K562 (cell line): Measurements from ENCODE around the gene ATG7. TPM values are rescaled to one million over a fixed set of nuclear protein-coding genes. Genes with fewer than 3 reads are reported as not detected.

Experiments used
- ARHGAP35 ChIP-seq: fragments of 450-650 bp; IDR thresholded peaks from 2 replicates; pipeline ENCODE4 v1.6.1; 2018; ENCODE audit not compliant: partially characterized antibody
- FOXJ3 ChIP-seq: sonication (generic); formaldehyde crosslinking; IDR thresholded peaks from 2 replicates; pipeline ENCODE4 v1.4.0; 2020; ENCODE audit warnings: mild to moderate bottlenecking, missing genetic modification reagents
- STAT5B ChIP-seq: fragments of 250-450 bp; sonication (Bioruptor Pico); IDR thresholded peaks from 2 replicates; pipeline ENCODE4 v1.8.0; 2021; ENCODE audit warnings: mild to moderate bottlenecking, inconsistent platforms
- polyA plus RNA-seq, 8 experiments: library from polyadenylated mRNA; depleted of rRNA in 4 of 8; stranded (reverse) in 5 of 8; unstranded in 3 of 8; fragments of >200 nt; fragmentation: Nextera tagmentation in 2 of 8; fragmentation: Illumina TruSeq in 1 of 8; extraction: Ambion mirVana in 2 of 8; extraction: Trizol in 1 of 8; gene quantifications; 2 replicates each; pipeline versions ENCODE4 v1.2.1 to v1.2.3, GENCODE V29; 2011 to 2014; ENCODE audit warnings: inconsistent platforms in 1 of 8, missing spikeins in 1 of 8
- total RNA-seq, 7 experiments: library from RNA; depleted of rRNA in 6 of 7; stranded (reverse); fragments of >200 nt in 6 of 7; fragmentation: Illumina TruSeq in 2 of 7; extraction: Trizol in 2 of 7; gene quantifications; 2 replicates each; pipeline versions ENCODE4 v1.2.1 to v1.2.3, GENCODE V29; 2011 to 2021; ENCODE audit warnings: low replicate concordance in 1 of 7
- TF ChIP-seq, protein P1 (sequence below), 2 experiments: fragments of 450-650 bp; IDR thresholded peaks; 2 replicates each; pipeline ENCODE4 v1.6.1; 2016; ENCODE audit warnings: mild to moderate bottlenecking in 2 of 2, borderline replicate concordance in 1 of 2, low read depth in 1 of 2, moderate library complexity in 1 of 2
- TF ChIP-seq, protein P2 (sequence below): fragments of 450-650 bp; IDR thresholded peaks from 2 replicates; pipeline ENCODE4 v1.6.1; 2016; ENCODE audit warnings: antibody characterized with exemption
- TF ChIP-seq, protein P3 (sequence below): fragments of 150-350 bp; conservative IDR thresholded peaks from 2 replicates; pipeline ENCODE4 v1.6.1; 2014; ENCODE audit warnings: low read length
- TF ChIP-seq, protein P4 (sequence below): fragments of 450-650 bp; IDR thresholded peaks from 2 replicates; pipeline ENCODE4 v1.6.1; 2016; ENCODE audit warnings: low read depth

Gene ATG7
- total and polyA plus RNA-seq, 9 of the 15 experiments (the other 6 are each of a cell fraction or from before 2014, with no cell fraction given): 18.3 to 45.3 (median 33.6) TPM

DNA sequence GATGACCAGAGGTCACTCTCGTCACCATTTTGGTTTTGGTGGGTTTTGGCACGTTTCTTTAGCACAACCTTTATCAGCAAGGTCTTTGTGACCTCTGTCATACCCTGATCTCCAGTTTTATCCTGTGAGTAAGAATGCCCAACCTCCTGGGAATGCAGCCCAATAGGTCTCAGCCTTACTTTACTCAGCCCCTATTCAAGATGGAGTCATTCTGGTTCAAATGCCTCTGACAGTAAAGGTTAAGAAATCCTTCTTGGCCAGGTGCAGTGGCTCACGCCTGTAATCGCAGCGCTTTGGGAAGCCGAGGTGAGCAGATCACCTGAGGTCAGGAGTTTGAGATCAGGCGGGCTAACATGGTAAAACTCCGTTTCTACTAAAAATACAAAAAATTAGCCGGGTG is 3.2 kb upstream of the ATG7 start (continued):
- TF ChIP-seq, protein P1, sequence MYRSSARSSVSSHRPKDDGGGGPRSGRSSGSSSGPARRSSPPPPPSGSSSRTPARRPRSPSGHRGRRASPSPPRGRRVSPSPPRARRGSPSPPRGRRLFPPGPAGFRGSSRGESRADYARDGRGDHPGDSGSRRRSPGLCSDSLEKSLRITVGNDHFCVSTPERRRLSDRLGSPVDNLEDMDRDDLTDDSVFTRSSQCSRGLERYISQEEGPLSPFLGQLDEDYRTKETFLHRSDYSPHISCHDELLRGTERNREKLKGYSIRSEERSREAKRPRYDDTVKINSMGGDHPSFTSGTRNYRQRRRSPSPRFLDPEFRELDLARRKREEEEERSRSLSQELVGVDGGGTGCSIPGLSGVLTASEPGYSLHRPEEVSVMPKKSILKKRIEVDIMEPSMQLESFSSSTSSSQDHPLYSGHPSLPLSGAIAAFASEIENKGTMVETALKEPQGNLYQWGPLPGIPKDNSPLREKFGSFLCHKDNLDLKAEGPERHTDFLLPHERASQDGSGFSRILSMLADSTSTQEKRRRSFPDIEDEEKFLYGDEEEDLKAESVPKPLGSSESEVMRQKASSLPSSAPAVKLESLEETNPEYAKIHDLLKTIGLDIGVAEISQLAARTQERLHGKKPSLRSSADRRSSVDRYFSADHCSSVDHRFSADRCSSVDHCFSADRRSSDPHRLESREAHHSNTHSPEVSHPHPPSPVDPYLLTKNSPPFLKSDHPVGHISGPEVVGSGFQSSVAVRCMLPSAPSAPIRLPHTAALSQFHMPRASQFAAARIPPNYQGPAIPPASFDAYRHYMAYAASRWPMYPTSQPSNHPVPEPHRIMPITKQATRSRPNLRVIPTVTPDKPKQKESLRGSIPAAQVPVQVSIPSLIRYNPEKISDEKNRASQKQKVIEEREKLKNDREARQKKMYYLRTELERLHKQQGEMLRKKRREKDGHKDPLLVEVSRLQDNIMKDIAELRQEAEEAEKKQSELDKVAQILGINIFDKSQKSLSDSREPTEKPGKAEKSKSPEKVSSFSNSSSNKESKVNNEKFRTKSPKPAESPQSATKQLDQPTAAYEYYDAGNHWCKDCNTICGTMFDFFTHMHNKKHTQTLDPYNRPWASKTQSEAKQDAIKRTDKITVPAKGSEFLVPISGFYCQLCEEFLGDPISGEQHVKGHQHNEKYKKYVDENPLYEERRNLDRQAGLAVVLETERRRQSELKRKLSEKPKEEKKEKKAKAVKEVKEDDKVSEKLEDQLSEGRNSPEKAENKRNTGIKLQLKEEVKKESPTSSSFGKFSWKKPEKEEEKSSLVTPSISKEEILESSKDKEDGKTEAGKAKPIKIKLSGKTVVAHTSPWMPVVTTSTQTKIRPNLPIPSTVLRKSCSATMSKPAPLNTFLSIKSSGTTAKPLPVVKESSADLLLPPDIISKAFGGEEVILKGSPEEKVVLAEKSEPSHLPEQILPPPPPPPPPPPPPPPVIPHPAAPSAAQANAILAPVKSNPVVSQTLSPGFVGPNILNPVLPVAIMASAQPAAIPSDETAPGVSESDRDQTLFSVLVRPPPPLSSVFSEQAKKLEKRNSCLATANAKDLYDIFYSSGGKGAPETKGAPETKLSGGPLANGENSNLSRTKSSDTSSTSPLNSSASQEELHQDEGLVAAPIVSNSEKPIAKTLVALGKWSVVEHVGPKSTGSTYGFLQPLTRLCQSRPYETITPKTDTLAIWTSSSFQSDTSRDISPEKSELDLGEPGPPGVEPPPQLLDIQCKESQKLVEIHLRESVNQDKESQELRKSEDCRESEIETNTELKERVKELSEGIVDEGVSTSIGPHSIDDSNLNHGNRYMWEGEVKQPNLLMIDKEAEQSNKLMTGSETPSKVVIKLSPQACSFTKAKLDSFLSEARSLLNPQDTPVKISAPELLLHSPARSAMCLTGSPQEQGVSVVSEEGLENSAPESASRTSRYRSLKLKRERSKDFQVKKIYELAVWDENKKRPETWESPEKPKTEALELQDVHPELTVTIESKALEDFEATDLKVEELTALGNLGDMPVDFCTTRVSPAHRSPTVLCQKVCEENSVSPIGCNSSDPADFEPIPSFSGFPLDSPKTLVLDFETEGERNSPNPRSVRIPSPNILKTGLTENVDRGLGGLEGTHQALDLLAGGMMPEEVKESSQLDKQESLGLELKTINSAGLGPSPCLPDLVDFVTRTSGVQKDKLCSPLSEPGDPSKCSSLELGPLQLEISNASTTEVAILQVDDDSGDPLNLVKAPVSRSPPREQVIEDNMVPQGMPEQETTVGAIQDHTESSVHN (IDR thresholded peaks at IDR 0.05; ENCODE audit: borderline replicate concordance in 1 of 2, low read depth in 1 of 2): no peak
- TF ChIP-seq ARHGAP35 (no peak), FOXJ3 (CRISPR knock-in tag) (no peak), STAT5B (CRISPR knock-in tag) (no peak)
- TF ChIP-seq, protein P2, sequence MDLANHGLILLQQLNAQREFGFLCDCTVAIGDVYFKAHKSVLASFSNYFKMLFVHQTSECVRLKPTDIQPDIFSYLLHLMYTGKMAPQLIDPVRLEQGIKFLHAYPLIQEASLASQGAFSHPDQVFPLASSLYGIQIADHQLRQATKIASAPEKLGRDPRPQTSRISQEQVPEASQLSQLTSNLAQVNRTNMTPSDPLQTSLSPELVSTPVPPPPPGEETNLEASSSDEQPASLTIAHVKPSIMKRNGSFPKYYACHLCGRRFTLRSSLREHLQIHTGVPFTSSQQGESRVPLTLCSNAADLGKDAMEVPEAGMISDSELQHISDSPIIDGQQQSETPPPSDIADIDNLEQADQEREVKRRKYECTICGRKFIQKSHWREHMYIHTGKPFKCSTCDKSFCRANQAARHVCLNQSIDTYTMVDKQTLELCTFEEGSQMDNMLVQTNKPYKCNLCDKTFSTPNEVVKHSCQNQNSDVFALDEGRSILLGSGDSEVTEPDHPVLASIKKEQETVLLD: no peak
- TF ChIP-seq, protein P3, sequence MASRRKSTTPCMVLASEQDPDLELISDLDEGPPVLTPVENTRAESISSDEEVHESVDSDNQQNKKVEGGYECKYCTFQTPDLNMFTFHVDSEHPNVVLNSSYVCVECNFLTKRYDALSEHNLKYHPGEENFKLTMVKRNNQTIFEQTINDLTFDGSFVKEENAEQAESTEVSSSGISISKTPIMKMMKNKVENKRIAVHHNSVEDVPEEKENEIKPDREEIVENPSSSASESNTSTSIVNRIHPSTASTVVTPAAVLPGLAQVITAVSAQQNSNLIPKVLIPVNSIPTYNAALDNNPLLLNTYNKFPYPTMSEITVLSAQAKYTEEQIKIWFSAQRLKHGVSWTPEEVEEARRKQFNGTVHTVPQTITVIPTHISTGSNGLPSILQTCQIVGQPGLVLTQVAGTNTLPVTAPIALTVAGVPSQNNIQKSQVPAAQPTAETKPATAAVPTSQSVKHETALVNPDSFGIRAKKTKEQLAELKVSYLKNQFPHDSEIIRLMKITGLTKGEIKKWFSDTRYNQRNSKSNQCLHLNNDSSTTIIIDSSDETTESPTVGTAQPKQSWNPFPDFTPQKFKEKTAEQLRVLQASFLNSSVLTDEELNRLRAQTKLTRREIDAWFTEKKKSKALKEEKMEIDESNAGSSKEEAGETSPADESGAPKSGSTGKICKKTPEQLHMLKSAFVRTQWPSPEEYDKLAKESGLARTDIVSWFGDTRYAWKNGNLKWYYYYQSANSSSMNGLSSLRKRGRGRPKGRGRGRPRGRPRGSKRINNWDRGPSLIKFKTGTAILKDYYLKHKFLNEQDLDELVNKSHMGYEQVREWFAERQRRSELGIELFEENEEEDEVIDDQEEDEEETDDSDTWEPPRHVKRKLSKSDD: no peak
- TF ChIP-seq, protein P4, sequence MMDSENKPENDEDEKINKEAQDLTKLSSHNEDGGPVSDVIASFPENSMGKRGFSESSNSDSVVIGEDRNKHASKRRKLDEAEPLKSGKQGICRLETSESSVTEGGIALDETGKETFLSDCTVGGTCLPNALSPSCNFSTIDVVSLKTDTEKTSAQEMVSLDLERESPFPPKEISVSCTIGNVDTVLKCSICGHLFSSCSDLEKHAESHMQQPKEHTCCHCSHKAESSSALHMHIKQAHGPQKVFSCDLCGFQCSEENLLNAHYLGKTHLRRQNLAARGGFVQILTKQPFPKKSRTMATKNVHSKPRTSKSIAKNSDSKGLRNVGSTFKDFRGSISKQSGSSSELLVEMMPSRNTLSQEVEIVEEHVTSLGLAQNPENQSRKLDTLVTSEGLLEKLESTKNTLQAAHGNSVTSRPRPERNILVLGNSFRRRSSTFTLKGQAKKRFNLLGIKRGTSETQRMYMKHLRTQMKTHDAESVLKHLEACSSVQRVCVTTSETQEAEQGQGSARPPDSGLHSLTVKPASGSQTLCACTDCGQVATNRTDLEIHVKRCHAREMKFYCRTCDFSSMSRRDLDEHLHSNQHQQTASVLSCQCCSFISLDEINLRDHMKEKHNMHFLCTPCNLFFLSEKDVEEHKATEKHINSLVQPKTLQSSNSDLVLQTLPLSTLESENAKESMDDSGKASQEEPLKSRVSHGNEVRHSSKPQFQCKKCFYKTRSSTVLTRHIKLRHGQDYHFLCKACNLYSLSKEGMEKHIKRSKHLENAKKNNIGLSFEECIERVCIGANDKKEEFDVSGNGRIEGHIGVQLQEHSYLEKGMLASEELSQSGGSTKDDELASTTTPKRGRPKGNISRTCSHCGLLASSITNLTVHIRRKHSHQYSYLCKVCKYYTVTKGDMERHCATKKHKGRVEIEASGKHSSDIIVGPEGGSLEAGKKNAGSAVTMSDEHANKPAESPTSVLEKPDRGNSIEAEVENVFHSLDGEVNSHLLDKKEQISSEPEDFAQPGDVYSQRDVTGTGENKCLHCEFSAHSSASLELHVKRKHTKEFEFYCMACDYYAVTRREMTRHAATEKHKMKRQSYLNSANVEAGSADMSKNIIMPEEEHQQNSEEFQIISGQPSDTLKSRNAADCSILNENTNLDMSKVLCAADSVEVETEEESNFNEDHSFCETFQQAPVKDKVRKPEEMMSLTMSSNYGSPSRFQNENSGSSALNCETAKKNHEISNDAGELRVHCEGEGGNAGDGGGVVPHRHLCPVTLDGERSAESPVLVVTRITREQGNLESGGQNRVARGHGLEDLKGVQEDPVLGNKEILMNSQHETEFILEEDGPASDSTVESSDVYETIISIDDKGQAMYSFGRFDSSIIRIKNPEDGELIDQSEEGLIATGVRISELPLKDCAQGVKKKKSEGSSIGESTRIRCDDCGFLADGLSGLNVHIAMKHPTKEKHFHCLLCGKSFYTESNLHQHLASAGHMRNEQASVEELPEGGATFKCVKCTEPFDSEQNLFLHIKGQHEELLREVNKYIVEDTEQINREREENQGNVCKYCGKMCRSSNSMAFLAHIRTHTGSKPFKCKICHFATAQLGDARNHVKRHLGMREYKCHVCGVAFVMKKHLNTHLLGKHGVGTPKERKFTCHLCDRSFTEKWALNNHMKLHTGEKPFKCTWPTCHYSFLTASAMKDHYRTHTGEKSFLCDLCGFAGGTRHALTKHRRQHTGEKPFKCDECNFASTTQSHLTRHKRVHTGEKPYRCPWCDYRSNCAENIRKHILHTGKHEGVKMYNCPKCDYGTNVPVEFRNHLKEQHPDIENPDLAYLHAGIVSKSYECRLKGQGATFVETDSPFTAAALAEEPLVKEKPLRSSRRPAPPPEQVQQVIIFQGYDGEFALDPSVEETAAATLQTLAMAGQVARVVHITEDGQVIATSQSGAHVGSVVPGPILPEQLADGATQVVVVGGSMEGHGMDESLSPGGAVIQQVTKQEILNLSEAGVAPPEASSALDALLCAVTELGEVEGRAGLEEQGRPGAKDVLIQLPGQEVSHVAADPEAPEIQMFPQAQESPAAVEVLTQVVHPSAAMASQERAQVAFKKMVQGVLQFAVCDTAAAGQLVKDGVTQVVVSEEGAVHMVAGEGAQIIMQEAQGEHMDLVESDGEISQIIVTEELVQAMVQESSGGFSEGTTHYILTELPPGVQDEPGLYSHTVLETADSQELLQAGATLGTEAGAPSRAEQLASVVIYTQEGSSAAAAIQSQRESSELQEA: no peak
